K562 (cell line): Measurements from ENCODE around the gene TKT. TPM values are rescaled to one million over a fixed set of nuclear protein-coding genes. Genes with fewer than 3 reads are reported as not detected.
"Not testable (repeated sequence)": the region's sequence is repeated elsewhere in the genome, so short reads cannot be mapped to it uniquely, and the experiment has no call there.

Experiments
- ATAC-seq: fragments of 200-7000 bp; cut with Tn5 transposase; 3 replicates; pipeline ENCODE4 v1.9.1; 2020; ENCODE audit warnings: moderate library complexity
- BruUV-seq: library from RNA; stranded (reverse); fragments of 400-500 nt; replicated peaks from 2 replicates; lab custom pipeline; 2021; lab: Mats Ljungman, UMichigan
- CTCF ChIA-PET: fragments of 300-600 bp; formaldehyde crosslinking; extraction: SDS; loops from one replicate; lab custom pipeline; 2021; ENCODE audit warnings: low intra/inter-chr PET ratio; lab: Yijun Ruan, JAX
- POLR2A ChIA-PET: fragments of 300-600, 350-650 bp; sonication (Branson Sonifier 250); formaldehyde crosslinking; extraction: SDS; loops from one replicate; lab custom pipeline; 2021; ENCODE audit warnings: antibody characterized with exemption, inconsistent platforms; lab: Yijun Ruan, JAX
- DNase-seq, 4 experiments: peaks; one replicate each; pipeline versions ENCODE4 v3.0.0 to v3.0.0-alpha.2; 2011 to 2018; ENCODE audit warnings: low spot score in 3 of 4, mixed read lengths in 3 of 4; ENCODE audit errors: extremely low read depth in 1 of 4
- FAIRE-seq: peaks from 2 replicates; lab custom pipeline; 2011; peaks lifted over from hg19 to GRCh38; lab: Jason Lieb, UNC
- H2AFZ ChIP-seq: 2 replicates; pipeline ENCODE4 v1.6.0; 2011; ENCODE audit warnings: low read depth, low read length, control low read depth, inconsistent platforms
- H3K27ac ChIP-seq: fragments of 200-600 bp; 3 replicates; pipeline ENCODE4 v1.8.0; 2011; ENCODE audit warnings: low read depth, mild to moderate bottlenecking, control low read depth, inconsistent platforms, low read length, moderate library complexity, mixed read lengths; ENCODE audit errors: extremely low read depth
- H3K27me3 ChIP-seq, 2 experiments: fragments of 300-600 bp in 1 of 2; 2 replicates in 1 of 2; 3 replicates in 1 of 2; pipeline versions ENCODE4 v1.6.0 to v1.8.0; 2011; ENCODE audit warnings: inconsistent platforms in 2 of 2, low read length in 2 of 2, mild to moderate bottlenecking in 1 of 2, mixed read lengths in 1 of 2, moderate library complexity in 1 of 2; ENCODE audit not compliant: control insufficient read depth in 2 of 2, insufficient read depth in 2 of 2
- H3K36me3 ChIP-seq: fragments of 300-600 bp; 3 replicates; pipeline ENCODE4 v1.8.0; 2011; ENCODE audit warnings: mild to moderate bottlenecking, low read length, inconsistent platforms; ENCODE audit not compliant: control insufficient read depth, insufficient read depth
- H3K4me1 ChIP-seq, 2 experiments: fragments of 200-600 bp in 1 of 2; replicated peaks in 1 of 2; 2 replicates in 1 of 2; 3 replicates in 1 of 2; pipeline versions ENCODE4 v1.5.1 to v1.8.0; 2011; ENCODE audit warnings: inconsistent platforms in 2 of 2, low read length in 2 of 2, mild to moderate bottlenecking in 1 of 2, mixed read lengths in 1 of 2, moderate library complexity in 1 of 2; ENCODE audit not compliant: control insufficient read depth in 2 of 2, insufficient read depth in 2 of 2
- H3K4me2 ChIP-seq: 2 replicates; pipeline ENCODE4 v1.6.1; 2011; ENCODE audit warnings: low read length, control low read depth, inconsistent platforms, mixed read lengths; ENCODE audit not compliant: insufficient read depth
- H3K4me3 ChIP-seq: fragments of 200-600 bp; sonication (generic), shearing (Covaris generic); 2 replicates; pipeline ENCODE4 v1.5.1; 2016; ENCODE audit warnings: control low read depth, inconsistent platforms
- H3K79me2 ChIP-seq: fragments of 200-600 bp; 3 replicates; pipeline ENCODE4 v1.8.0; 2011; ENCODE audit warnings: low read length, inconsistent platforms; ENCODE audit not compliant: control insufficient read depth, insufficient read depth
- H3K9ac ChIP-seq, 2 experiments: 2 replicates each; pipeline versions ENCODE4 v1.6.0 to v1.6.1; 2011; ENCODE audit warnings: low read depth in 2 of 2, low read length in 2 of 2, control low read depth in 1 of 2, inconsistent platforms in 1 of 2, mild to moderate bottlenecking in 1 of 2, mixed read lengths in 1 of 2; ENCODE audit not compliant: insufficient read depth in 1 of 2
- H3K9me1 ChIP-seq: one replicate; pipeline ENCODE4 v1.6.0; 2011; ENCODE audit warnings: inconsistent platforms, mild to moderate bottlenecking, low read length, moderate library complexity; ENCODE audit not compliant: control insufficient read depth, insufficient read depth
- H3K9me3 ChIP-seq: replicated peaks from 2 replicates; pipeline ENCODE4 v1.5.1; 2011; ENCODE audit warnings: low read depth, low read length, inconsistent platforms; ENCODE audit not compliant: control insufficient read depth, insufficient read depth
- H4K20me1 ChIP-seq: replicated peaks from 2 replicates; pipeline ENCODE4 v1.6.1; 2011; ENCODE audit warnings: low read length, inconsistent platforms, mixed read lengths; ENCODE audit not compliant: control insufficient read depth, insufficient read depth
- TFE3 ChIP-seq: fragments of 450-650 bp; formaldehyde crosslinking; IDR thresholded peaks from 2 replicates; pipeline ENCODE4 v1.4.0; 2020; ENCODE audit warnings: mild to moderate bottlenecking, mixed read lengths
- ZNF431 ChIP-seq: sonication (generic); formaldehyde crosslinking; IDR thresholded peaks from 2 replicates; pipeline ENCODE4 v1.8.0; 2022; ENCODE audit warnings: mild to moderate bottlenecking, missing genetic modification reagents
- WGBS: fragments of 100-300 bp; shearing (Covaris generic); methylation state at CpG from one replicate; pipeline ENCODE4 v1.1.6; 2016; ENCODE audit warnings: low coverage, mixed read lengths; ENCODE audit not compliant: insufficient coverage; ENCODE audit errors: missing lambda C conversion rate; 5-methylcytosine and 5-hydroxymethylcytosine counted together
- in situ Hi-C: fragments of 300-500 bp; cut with MboI; formaldehyde crosslinking; loops from 4 replicates; pipeline ENCODE4 v1.15.0; 2018; ENCODE audit warnings: inconsistent platforms, mixed read lengths
- intact Hi-C: fragments of 100-400 bp; cut with micrococcal nuclease; formaldehyde crosslinking; loops from 2 replicates; pipeline ENCODE4 v1.14.2; 2022
- polyA plus RNA-seq, 8 experiments: library from polyadenylated mRNA; depleted of rRNA in 4 of 8; stranded (reverse) in 5 of 8; unstranded in 3 of 8; fragments of >200 nt; fragmentation: Nextera tagmentation in 2 of 8; fragmentation: Illumina TruSeq in 1 of 8; extraction: Ambion mirVana in 2 of 8; extraction: Trizol in 1 of 8; gene quantifications; 2 replicates each; pipeline versions ENCODE4 v1.2.1 to v1.2.3, GENCODE V29; 2011 to 2014; ENCODE audit warnings: inconsistent platforms in 1 of 8, missing spikeins in 1 of 8
- total RNA-seq, 7 experiments: library from RNA; depleted of rRNA in 6 of 7; stranded (reverse); fragments of >200 nt in 6 of 7; fragmentation: Illumina TruSeq in 2 of 7; extraction: Trizol in 2 of 7; gene quantifications; 2 replicates each; pipeline versions ENCODE4 v1.2.1 to v1.2.3, GENCODE V29; 2011 to 2021; ENCODE audit warnings: low replicate concordance in 1 of 7

The TKT gene
- total and polyA plus RNA-seq, 9 of the 15 experiments (the other 6 are each of a cell fraction or from before 2014, with no cell fraction given), result 58.1 to 401 (median 187) TPM

- TF ChIP-seq TFE3 (CRISPR knock-in tag), result no peak
- TF ChIP-seq ZNF431 (CRISPR knock-in tag), result no peak
Observed at GRCh38 chr3:53269888-53270880, 14.4 kb upstream of the TKT start (continued).

DNA sequence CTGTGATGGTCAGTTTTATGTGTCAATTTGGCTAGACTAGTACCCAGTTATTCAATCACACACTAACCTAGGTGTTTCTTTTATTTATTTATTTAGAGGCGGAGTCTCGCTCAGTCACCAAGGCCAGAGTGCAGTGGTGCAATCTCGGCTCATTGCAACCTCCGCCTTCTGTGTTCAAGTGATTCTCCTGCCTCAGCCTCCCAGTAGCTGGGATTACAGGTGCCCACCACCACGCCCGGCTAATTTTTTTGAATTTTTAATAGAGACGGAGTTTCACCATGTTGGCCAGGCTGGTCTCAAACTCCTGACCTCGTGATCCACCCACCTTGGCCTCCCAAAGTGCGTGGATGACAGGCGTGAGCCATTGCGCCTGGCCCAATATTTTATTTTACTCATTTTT lies 13.4 kb upstream of the TKT start:
- H3K36me3 ChIP-seq, BruUV-seq, H3K27me3 ChIP-seq, H3K4me3 ChIP-seq, H3K9me3 ChIP-seq, H3K4me2 ChIP-seq, H3K79me2 ChIP-seq, intact Hi-C loops, in situ Hi-C loops, POLR2A ChIA-PET, ATAC-seq, CTCF ChIA-PET, FAIRE-seq, H3K9me1 ChIP-seq, H4K20me1 ChIP-seq, DNase-seq: not testable (repeated sequence)
- H2AFZ ChIP-seq, result peak overlapping the region; percentile 99; the same call in 1 of the 2 replicates
- 0 out of 4 replicates have a peak overlapping the region, but pooled peaks of 1 of the 2 experiments have one; percentile 32 for H3K9ac ChIP-seq
- H3K27ac ChIP-seq, result peak overlapping the region; percentile 93; the same call in 2 of the 3 replicates
- 98% methylated on average over 8 of the region's 11 CpGs for WGBS
- H3K4me1 ChIP-seq, result peaks cover 12 to 19% of the 10 kb centered on the region in 2 experiments
